Mesendoderm (in vitro differentiated cells): ENCODE data around the gene HORMAD2.

Experiments used
- DNase-seq: peaks from one replicate; pipeline ENCODE4 v3.0.0; 2013
- H2AK5ac ChIP-seq: 2 replicates; pipeline ENCODE4 v1.6.1; 2013; ENCODE audit warnings: low read length, inconsistent platforms
- H2BK120ac ChIP-seq: 2 replicates; pipeline ENCODE4 v1.6.1; 2013; ENCODE audit warnings: low read depth, mild to moderate bottlenecking, low read length, moderate library complexity, mixed read lengths
- H2BK15ac ChIP-seq: replicated peaks from 2 replicates; pipeline ENCODE4 v1.6.1; 2013; ENCODE audit warnings: low read depth, mild to moderate bottlenecking, moderate library complexity
- H2BK5ac ChIP-seq: 2 replicates; pipeline ENCODE4 v1.6.1; 2013; ENCODE audit warnings: low read length, inconsistent platforms
- H3K18ac ChIP-seq: 2 replicates; pipeline ENCODE4 v1.6.1; 2013; ENCODE audit warnings: mild to moderate bottlenecking, low read length, mixed read lengths
- H3K23ac ChIP-seq: one replicate; pipeline ENCODE4 v1.6.1; 2013; ENCODE audit warnings: low read length
- H3K27ac ChIP-seq: 2 replicates; pipeline ENCODE4 v1.5.1; 2013; ENCODE audit warnings: low read depth, mild to moderate bottlenecking, inconsistent platforms, low read length, moderate library complexity
- H3K27me3 ChIP-seq: 2 replicates; pipeline ENCODE4 v1.6.1; 2013; ENCODE audit warnings: low read length, control low read depth, mild to moderate bottlenecking, inconsistent platforms; ENCODE audit not compliant: insufficient read depth, poor library complexity
- H3K36me3 ChIP-seq: 2 replicates; pipeline ENCODE4 v1.6.1; 2013; ENCODE audit warnings: low read length, inconsistent platforms; ENCODE audit not compliant: control insufficient read depth, insufficient read depth
- H3K4ac ChIP-seq: one replicate; pipeline ENCODE4 v1.6.1; 2013; ENCODE audit warnings: low read depth, mild to moderate bottlenecking, low read length, moderate library complexity
- H3K4me1 ChIP-seq: 2 replicates; pipeline ENCODE4 v1.6.1; 2013; ENCODE audit warnings: low read depth, low read length, inconsistent platforms; ENCODE audit not compliant: control insufficient read depth
- H3K4me2 ChIP-seq: 2 replicates; pipeline ENCODE4 v1.6.1; 2013; ENCODE audit warnings: low read length
- H3K4me3 ChIP-seq: 2 replicates; pipeline ENCODE4 v1.5.1; 2013; ENCODE audit warnings: mild to moderate bottlenecking, low read length
- H3K56ac ChIP-seq: one replicate; pipeline ENCODE4 v1.6.1; 2013; ENCODE audit warnings: low read length
- H3K79me1 ChIP-seq: 2 replicates; pipeline ENCODE4 v1.6.1; 2013; ENCODE audit warnings: low read length, inconsistent platforms
- H3K79me2 ChIP-seq: 2 replicates; pipeline ENCODE4 v1.6.1; 2013; ENCODE audit warnings: mild to moderate bottlenecking, low read length; ENCODE audit not compliant: control insufficient read depth, insufficient read depth
- H3K9ac ChIP-seq: 2 replicates; pipeline ENCODE4 v1.6.1; 2013; ENCODE audit warnings: low read length, inconsistent platforms
- H4K5ac ChIP-seq: one replicate; pipeline ENCODE4 v1.6.1; 2013; ENCODE audit warnings: low read length
- H4K8ac ChIP-seq: one replicate; pipeline ENCODE4 v1.6.1; 2013; ENCODE audit warnings: low read depth, mild to moderate bottlenecking, control low read depth, low read length, moderate library complexity
- WGBS: extraction: QIAGEN DNeasy Blood & Tissue Kit; methylation state at CpG from one replicate; pipeline ENCODE4 v1.1.7; 2013; ENCODE audit warnings: low lambda C conversion rate, missing lambda C conversion rate; ENCODE audit not compliant: insufficient coverage; ENCODE audit errors: extremely low coverage; 5-methylcytosine and 5-hydroxymethylcytosine counted together

Gene HORMAD2

DNA sequence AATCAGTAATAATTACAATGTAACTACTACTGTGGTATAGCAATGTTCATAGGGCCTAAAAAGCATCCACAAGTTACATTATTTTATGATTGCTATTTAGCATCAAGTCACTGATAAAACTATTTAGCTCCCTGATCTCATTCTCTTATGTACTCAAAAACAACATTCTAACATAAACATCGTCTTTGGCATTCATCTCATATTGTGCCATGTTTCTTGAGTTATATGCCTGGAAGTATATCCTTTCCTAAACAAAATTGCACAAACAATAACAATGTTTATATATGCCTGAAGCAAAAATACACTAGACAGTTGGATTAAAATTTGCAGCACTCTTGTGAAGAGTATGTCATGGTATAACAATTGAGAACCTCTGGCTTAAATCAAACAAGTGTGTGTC, 34.1 kb downstream of the HORMAD2 start:
- H2AK5ac ChIP-seq, result no peak overlapping the region
- no peak overlapping the region for H3K56ac ChIP-seq
- DNase-seq, result no peak
- H3K79me2 ChIP-seq, result no peaks in the 10 kb centered on the region
- no peak overlapping the region for H3K4me3 ChIP-seq
- H4K5ac ChIP-seq, result no peak overlapping the region
- H4K8ac ChIP-seq, result no peak overlapping the region
- H3K9ac ChIP-seq, result no peak overlapping the region
- no peaks in the 10 kb centered on the region for H3K36me3 ChIP-seq
- no CpG with 5 or more reads among the region's 1 CpG for WGBS
- H2BK5ac ChIP-seq, result no peak overlapping the region
- no peak overlapping the region for H3K23ac ChIP-seq
- H3K4me2 ChIP-seq, result no peak overlapping the region
- no peak overlapping the region for H3K4ac ChIP-seq
- no peak overlapping the region for H2BK15ac ChIP-seq
- H3K79me1 ChIP-seq, result no peaks in the 10 kb centered on the region
- H3K27me3 ChIP-seq, result no peaks in the 10 kb centered on the region
- no peak overlapping the region for H2BK120ac ChIP-seq
- H3K27ac ChIP-seq, result no peak overlapping the region
- H3K4me1 ChIP-seq, result no peaks in the 10 kb centered on the region
- H3K18ac ChIP-seq, result no peak overlapping the region

DNA sequence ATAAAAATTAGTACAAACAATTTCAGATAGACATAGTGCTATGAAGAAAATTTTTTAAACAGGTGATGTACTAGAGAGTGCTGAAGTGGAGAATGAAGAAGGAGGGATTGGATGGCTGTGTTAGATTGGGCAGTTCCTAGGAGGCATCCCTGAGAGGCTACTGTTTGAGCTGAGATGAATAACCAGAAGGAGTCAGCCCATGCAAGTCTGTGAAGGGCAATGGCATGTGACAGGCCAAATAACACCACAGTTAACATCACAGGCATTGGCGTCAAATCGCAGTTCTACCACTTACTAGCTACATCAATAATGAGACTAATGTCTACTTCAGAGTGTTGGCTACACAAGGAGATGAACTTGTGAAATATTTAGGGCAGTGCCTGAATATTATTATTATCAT, 35.4 kb downstream of the HORMAD2 start:
- Histone ChIP-seq H3K27ac (no peak overlapping the region), H3K4me1 (no peaks in the 10 kb centered on the region), H3K23ac (no peak overlapping the region), H4K8ac (no peak overlapping the region), H3K4me2 (no peak overlapping the region), H3K4ac (no peak overlapping the region), H3K56ac (no peak overlapping the region), H2BK120ac (no peak overlapping the region), H3K18ac (no peak overlapping the region), H2BK5ac (no peak overlapping the region), H3K79me1 (no peaks in the 10 kb centered on the region), H2BK15ac (no peak overlapping the region), H4K5ac (no peak overlapping the region), H3K9ac (no peak overlapping the region), H3K36me3 (no peaks in the 10 kb centered on the region), H3K4me3 (no peak overlapping the region), H3K27me3 (no peaks in the 10 kb centered on the region), H2AK5ac (no peak overlapping the region), H3K79me2 (no peaks in the 10 kb centered on the region)
- DNase-seq, result peak; percentile 3
- WGBS, result no CpG with 5 or more reads among the region's 2 CpGs

- H3K79me1 ChIP-seq, result no peaks in the 10 kb centered on the region
- no peaks in the 10 kb centered on the region for H3K36me3 ChIP-seq
- H3K79me2 ChIP-seq, result no peaks in the 10 kb centered on the region
- no peak overlapping the region for H3K27ac ChIP-seq
- H3K4me3 ChIP-seq, result no peak overlapping the region
- H3K9ac ChIP-seq, result no peak overlapping the region
- no peak overlapping the region for H3K4me2 ChIP-seq
- H3K4me1 ChIP-seq, result no peaks in the 10 kb centered on the region
- no peak overlapping the region for H2BK15ac ChIP-seq
- H4K5ac ChIP-seq, result no peak overlapping the region
- DNase-seq, result no peak
- H2BK120ac ChIP-seq, result no peak overlapping the region
- no CpG with 5 or more reads among the region's 1 CpG for WGBS
- H3K4ac ChIP-seq, result no peak overlapping the region
- H3K23ac ChIP-seq, result no peak overlapping the region
- no peak overlapping the region for H2AK5ac ChIP-seq
- H3K18ac ChIP-seq, result no peak overlapping the region
- no peak overlapping the region for H3K56ac ChIP-seq
- H4K8ac ChIP-seq, result no peak overlapping the region
- no peak overlapping the region for H2BK5ac ChIP-seq
- H3K27me3 ChIP-seq, result no peaks in the 10 kb centered on the region
These were observed 36.3 kb downstream of the HORMAD2 start for GRCh38 chr22:30116362-30117117.

DNA sequence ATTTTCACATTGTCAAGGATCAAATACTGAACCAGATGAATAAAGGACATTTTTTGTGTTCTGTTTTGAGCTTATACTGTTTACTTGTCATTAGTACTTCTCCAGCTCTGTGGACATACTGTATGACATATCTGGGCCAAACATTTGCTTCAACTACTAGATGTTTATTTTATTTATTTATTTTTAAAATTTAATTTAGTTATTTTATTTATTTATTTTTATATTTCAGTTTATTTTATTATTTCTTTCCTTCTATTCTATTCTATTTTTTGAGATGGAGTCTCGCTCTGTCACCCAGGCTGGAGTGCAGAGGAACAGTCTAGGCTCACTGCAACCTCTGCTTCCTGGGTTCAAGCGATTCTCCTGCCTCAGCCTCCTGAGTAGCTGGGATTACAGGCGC, 37.0 kb downstream of the HORMAD2 start:
- WGBS, result no CpG with 5 or more reads among the region's 3 CpGs
- no peak overlapping the region for H3K4me2 ChIP-seq
- no peak overlapping the region for H2BK120ac ChIP-seq
- H3K56ac ChIP-seq, result no peak overlapping the region
- no peak overlapping the region for H3K27ac ChIP-seq
- H3K79me1 ChIP-seq, result no peaks in the 10 kb centered on the region
- no peaks in the 10 kb centered on the region for H3K79me2 ChIP-seq
- no peak overlapping the region for H3K4me3 ChIP-seq
- no peak overlapping the region for H2AK5ac ChIP-seq
- H3K4me1 ChIP-seq, result no peaks in the 10 kb centered on the region
- H3K4ac ChIP-seq, result no peak overlapping the region
- no peaks in the 10 kb centered on the region for H3K36me3 ChIP-seq
- no peak overlapping the region for H4K5ac ChIP-seq
- no peak overlapping the region for H4K8ac ChIP-seq
- no peak overlapping the region for H3K9ac ChIP-seq
- no peak overlapping the region for H3K18ac ChIP-seq
- no peak for DNase-seq
- no peaks in the 10 kb centered on the region for H3K27me3 ChIP-seq
- H3K23ac ChIP-seq, result no peak overlapping the region
- no peak overlapping the region for H2BK15ac ChIP-seq
- no peak overlapping the region for H2BK5ac ChIP-seq

DNA sequence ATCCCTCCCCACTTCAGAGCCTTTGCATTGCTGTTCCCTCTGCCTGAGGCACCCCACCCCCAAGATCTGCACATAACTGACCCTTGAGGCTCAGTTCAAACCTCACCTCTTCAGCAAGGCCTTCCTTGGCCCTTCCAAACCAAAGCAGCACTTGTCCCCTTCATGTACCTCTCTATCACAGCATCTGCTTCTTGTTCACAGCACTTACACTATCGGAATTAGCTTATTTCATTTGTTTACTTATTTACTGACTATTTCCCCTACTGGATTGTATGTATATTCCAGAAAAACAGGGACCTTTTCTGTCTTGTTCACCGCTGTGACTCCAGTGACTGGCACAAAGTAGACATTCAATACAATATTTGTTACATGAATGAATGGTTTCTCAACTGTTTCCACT, 38.0 kb downstream of the HORMAD2 start:
- Histone ChIP-seq H4K8ac (no peak overlapping the region), H2BK120ac (no peak overlapping the region), H3K56ac (no peak overlapping the region), H4K5ac (no peak overlapping the region), H2BK15ac (no peak overlapping the region), H3K18ac (no peak overlapping the region), H3K27me3 (no peaks in the 10 kb centered on the region), H3K79me2 (no peaks in the 10 kb centered on the region), H3K27ac (no peak overlapping the region), H3K9ac (no peak overlapping the region), H3K4ac (no peak overlapping the region), H3K23ac (no peak overlapping the region), H3K36me3 (no peaks in the 10 kb centered on the region), H2BK5ac (no peak overlapping the region), H3K4me2 (no peak overlapping the region), H3K79me1 (no peaks in the 10 kb centered on the region), H3K4me3 (no peak overlapping the region), H3K4me1 (no peaks in the 10 kb centered on the region), H2AK5ac (no peak overlapping the region)
- no peak for DNase-seq
- WGBS, result no CpG with 5 or more reads among the region's 2 CpGs

DNA sequence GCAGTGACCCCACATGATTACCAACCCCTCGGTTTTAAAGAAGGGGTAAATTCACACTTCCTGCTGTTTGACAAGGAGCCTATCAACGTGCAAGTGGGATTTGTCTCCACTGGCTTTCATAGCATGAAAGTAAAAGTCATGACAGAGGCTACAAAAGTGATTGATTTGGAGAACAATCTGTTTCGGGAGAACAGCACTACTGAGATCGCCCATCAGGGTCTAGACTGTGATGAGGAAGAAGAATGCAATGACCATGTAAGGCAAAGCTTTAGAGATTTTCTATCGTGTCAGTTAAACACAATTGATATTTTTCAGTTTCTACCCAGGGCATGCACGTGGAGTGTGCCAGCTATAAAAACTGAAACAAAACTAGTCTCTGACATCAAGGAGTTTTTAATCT, 41.7 kb downstream of the HORMAD2 start:
- Histone ChIP-seq H2AK5ac (no peak overlapping the region), H3K4ac (no peak overlapping the region), H3K79me1 (no peaks in the 10 kb centered on the region), H3K18ac (no peak overlapping the region), H3K27ac (no peak overlapping the region), H2BK15ac (no peak overlapping the region), H3K56ac (no peak overlapping the region), H4K8ac (no peak overlapping the region), H3K23ac (no peak overlapping the region), H2BK120ac (no peak overlapping the region), H4K5ac (no peak overlapping the region), H3K36me3 (no peaks in the 10 kb centered on the region), H3K4me2 (no peak overlapping the region), H3K79me2 (no peaks in the 10 kb centered on the region), H3K9ac (no peak overlapping the region), H3K27me3 (no peaks in the 10 kb centered on the region), H3K4me3 (no peak overlapping the region), H3K4me1 (no peaks in the 10 kb centered on the region), H2BK5ac (no peak overlapping the region)
- DNase-seq, result no peak
- WGBS, result no CpG with 5 or more reads among the region's 6 CpGs
